ENCODE measurements around the gene BID. TPM values are rescaled to one million over a fixed set of nuclear protein-coding genes. Genes with fewer than 3 reads are reported as not detected.

Gene BID
- total and polyA plus RNA-seq, 2 of the 8 experiments (the other 6 are each of a cell fraction or from before 2014, with no cell fraction given) = 39.3 to 114 TPM

DNA sequence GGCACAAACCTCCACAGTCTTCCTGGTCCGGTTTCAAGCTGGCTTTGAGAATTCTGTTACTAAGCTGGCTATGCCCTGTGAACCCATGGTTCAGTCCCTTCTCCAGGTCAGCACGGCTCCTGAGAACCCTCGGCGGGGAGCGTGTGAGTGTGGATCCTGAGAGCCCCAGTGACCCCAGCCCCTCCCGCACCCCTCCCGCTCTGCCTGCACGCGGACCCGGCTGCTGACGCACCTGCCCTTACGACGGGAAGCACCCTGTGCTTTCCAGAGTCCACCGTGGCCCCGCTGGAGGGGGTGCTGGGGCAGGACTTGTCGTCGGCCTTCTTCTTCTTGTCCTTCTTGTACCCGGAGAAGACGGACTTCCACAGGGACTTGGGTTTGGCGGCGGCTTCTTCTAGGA is 42.8 kb upstream of the BID start (continued):
- TF ChIP-seq, protein P1, sequence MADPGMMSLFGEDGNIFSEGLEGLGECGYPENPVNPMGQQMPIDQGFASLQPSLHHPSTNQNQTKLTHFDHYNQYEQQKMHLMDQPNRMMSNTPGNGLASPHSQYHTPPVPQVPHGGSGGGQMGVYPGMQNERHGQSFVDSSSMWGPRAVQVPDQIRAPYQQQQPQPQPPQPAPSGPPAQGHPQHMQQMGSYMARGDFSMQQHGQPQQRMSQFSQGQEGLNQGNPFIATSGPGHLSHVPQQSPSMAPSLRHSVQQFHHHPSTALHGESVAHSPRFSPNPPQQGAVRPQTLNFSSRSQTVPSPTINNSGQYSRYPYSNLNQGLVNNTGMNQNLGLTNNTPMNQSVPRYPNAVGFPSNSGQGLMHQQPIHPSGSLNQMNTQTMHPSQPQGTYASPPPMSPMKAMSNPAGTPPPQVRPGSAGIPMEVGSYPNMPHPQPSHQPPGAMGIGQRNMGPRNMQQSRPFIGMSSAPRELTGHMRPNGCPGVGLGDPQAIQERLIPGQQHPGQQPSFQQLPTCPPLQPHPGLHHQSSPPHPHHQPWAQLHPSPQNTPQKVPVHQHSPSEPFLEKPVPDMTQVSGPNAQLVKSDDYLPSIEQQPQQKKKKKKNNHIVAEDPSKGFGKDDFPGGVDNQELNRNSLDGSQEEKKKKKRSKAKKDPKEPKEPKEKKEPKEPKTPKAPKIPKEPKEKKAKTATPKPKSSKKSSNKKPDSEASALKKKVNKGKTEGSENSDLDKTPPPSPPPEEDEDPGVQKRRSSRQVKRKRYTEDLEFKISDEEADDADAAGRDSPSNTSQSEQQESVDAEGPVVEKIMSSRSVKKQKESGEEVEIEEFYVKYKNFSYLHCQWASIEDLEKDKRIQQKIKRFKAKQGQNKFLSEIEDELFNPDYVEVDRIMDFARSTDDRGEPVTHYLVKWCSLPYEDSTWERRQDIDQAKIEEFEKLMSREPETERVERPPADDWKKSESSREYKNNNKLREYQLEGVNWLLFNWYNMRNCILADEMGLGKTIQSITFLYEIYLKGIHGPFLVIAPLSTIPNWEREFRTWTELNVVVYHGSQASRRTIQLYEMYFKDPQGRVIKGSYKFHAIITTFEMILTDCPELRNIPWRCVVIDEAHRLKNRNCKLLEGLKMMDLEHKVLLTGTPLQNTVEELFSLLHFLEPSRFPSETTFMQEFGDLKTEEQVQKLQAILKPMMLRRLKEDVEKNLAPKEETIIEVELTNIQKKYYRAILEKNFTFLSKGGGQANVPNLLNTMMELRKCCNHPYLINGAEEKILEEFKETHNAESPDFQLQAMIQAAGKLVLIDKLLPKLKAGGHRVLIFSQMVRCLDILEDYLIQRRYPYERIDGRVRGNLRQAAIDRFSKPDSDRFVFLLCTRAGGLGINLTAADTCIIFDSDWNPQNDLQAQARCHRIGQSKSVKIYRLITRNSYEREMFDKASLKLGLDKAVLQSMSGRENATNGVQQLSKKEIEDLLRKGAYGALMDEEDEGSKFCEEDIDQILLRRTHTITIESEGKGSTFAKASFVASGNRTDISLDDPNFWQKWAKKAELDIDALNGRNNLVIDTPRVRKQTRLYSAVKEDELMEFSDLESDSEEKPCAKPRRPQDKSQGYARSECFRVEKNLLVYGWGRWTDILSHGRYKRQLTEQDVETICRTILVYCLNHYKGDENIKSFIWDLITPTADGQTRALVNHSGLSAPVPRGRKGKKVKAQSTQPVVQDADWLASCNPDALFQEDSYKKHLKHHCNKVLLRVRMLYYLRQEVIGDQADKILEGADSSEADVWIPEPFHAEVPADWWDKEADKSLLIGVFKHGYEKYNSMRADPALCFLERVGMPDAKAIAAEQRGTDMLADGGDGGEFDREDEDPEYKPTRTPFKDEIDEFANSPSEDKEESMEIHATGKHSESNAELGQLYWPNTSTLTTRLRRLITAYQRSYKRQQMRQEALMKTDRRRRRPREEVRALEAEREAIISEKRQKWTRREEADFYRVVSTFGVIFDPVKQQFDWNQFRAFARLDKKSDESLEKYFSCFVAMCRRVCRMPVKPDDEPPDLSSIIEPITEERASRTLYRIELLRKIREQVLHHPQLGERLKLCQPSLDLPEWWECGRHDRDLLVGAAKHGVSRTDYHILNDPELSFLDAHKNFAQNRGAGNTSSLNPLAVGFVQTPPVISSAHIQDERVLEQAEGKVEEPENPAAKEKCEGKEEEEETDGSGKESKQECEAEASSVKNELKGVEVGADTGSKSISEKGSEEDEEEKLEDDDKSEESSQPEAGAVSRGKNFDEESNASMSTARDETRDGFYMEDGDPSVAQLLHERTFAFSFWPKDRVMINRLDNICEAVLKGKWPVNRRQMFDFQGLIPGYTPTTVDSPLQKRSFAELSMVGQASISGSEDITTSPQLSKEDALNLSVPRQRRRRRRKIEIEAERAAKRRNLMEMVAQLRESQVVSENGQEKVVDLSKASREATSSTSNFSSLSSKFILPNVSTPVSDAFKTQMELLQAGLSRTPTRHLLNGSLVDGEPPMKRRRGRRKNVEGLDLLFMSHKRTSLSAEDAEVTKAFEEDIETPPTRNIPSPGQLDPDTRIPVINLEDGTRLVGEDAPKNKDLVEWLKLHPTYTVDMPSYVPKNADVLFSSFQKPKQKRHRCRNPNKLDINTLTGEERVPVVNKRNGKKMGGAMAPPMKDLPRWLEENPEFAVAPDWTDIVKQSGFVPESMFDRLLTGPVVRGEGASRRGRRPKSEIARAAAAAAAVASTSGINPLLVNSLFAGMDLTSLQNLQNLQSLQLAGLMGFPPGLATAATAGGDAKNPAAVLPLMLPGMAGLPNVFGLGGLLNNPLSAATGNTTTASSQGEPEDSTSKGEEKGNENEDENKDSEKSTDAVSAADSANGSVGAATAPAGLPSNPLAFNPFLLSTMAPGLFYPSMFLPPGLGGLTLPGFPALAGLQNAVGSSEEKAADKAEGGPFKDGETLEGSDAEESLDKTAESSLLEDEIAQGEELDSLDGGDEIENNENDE (IDR thresholded peaks at IDR 0.05; ENCODE audit: insufficient replicate concordance, low read length) = no peak
- no peak for TF ChIP-seq POU5F1 (IDR thresholded peaks at IDR 0.05; ENCODE audit: low read depth, low read length)
- TF ChIP-seq GABPA (IDR thresholded peaks at IDR 0.05; ENCODE audit: borderline replicate concordance, insufficient read depth, low read length) = no peak
